HL-60/S4 (cell line): Measurements from ENCODE around the gene NAV2.
"Not testable (repeated sequence)": the region's sequence is repeated elsewhere in the genome, so short reads cannot be mapped to it uniquely, and the experiment has no call there.

Source experiments
- in situ Hi-C: fragments of 300-500 bp; cut with MboI; formaldehyde crosslinking; loops from 2 replicates; pipeline ENCODE4 v1.14.3; 2022; ENCODE audit warnings: low sequenced_read_pairs

Gene NAV2

GRCh38 chr11:20060647-20061205 is 348.1 kb downstream of the NAV2 start:
- in situ Hi-C loops: no loop called here

GRCh38 chr11:20061776-20062175 is 349.1 kb downstream of the NAV2 start:
- in situ Hi-C loops: no loop called here

GRCh38 chr11:20064961-20065405 is 352.3 kb downstream of the NAV2 start:
- in situ Hi-C loops: no loop called here

- in situ Hi-C loops: no loop called here
Measured at GRCh38 chr11:20065406-20065805, 352.8 kb downstream of the NAV2 start.

GRCh38 chr11:20066013-20066782 is 353.6 kb downstream of the NAV2 start:
- in situ Hi-C loops: no loop called here

GRCh38 chr11:20066783-20067156 is 354.1 kb downstream of the NAV2 start:
- in situ Hi-C loops: no loop called here

DNA sequence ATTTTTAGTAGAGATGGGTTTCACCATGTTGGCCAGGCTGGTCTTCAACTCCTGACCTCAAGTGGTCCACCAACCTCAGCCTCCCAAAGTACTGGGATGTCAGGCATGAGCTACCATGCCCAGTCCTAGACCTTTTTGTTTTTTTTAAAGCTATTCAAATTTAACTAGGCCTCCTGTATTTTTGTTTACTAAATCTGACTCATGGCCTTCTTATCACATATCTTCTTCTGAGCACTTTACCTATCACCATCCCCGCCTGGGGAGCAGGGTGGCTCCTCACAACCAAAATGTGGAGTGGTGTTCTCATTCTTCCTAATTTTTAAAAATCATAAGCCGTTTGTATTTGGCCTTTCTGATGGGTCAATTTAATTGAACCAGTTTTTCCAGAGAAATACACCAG is 355.0 kb downstream of the NAV2 start:
- in situ Hi-C loops: no loop called here

DNA sequence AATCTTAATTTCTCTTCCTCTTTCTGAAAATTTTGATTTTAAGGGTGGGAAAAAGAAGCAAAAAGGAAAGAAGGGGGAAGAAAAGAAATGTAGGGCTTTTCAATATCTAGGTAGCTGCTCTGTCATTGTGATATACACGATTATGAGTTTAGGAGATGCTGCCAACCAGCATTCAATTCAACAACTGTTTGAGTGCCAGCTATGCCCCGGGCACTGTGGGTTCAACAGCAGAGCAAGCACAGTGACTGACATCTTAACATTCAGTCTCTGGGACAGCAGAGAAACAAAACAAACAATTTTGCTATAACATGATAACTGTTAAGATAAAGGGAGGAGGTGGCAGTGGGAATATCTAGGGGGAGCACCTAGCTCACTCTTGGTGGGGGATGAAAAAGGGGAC is 356.1 kb downstream of the NAV2 start:
- in situ Hi-C loops: no loop called here

- in situ Hi-C loops: no loop called here
Measured at GRCh38 chr11:20070459-20070858, 357.8 kb downstream of the NAV2 start.

DNA sequence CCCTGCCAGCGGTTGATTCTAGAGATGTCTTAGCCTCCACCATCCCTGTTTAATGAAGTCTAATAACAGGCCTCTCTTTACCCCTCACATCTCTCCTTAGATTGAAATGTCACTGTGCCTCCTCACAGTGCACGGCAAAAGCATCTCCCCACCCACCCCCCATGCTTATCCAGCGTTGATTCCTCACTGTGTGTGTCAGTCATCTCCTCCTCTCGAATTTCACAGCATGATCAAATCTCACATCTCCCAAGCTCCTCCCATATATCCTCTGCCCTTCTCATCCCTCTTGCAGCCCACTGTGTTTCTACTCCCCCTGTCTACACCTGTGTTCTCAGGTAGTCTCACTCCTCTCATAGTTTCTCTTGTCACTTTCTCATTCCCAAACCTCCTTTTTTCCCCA is 363.0 kb downstream of the NAV2 start:
- in situ Hi-C loops: no loop called here

DNA sequence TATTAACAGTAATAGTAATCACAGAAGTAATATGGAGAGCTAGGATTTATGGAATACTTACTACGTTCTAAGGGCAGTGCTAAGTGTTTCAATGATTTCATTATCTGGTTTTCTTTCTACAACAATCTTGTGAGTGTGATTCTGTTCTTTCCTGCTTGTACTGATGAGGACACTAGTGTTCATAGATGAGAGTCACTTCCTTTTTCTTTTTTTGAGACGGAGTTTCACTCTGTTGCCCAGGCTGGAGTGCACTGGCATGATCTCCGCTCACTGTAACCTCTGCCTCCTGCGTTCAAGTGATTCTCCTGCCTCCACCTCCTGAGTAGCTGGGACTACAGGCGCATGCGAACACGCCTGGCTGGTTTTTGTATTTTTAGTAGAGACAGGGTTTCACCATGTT is 366.2 kb downstream of the NAV2 start:
- in situ Hi-C loops: no loop called here

DNA sequence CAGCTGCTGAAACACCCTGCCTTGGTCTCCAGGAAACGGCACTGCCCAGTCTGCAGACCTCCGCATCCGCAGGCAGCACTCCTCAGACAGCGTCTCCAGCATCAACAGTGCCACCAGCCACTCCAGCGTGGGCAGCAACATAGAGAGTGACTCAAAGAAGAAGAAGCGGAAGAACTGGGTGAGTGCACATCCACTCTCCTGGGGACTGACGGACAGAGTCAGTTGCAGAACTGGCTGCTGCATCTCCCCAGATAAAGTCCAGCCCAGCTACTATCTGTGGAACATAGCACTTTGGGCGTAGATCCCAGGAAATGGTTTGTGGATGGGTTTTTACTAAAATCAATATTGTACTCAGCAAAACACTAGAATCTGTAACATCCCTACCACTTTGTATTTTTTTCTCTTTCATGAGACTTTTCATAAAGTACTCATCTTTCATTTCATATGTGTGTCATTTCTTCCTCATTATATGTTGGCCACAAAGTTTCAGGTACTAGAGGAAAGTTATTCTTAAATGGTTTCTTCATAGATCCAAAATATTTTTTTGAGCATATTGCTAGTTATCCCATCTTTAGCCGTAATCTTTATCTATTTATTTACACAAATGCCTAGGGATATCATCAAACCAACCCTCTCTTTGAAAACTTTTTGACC is 367.5 kb downstream of the NAV2 start:
- in situ Hi-C loops: no loop called here

DNA sequence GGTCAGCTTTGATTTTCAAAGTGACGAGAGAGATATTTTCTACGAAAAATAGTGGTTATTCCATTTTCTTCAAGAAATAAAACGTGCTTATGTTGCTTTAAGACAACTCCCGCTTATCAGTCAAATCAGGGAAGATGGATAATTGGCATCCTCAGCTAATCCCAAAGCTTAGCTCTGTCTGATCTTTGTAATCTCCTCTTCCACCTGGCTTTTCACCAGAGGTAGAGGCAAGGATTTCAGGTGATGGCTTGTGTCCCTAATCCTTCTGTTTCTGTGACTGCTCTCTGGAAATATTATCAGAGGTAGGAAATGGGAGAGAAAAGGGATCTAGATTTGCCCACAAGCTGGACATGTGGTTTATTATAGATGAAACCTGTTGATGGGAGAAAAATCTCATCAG is 368.7 kb downstream of the NAV2 start:
- in situ Hi-C loops: no loop called here

- in situ Hi-C loops: not testable (repeated sequence)
Measured at GRCh38 chr11:20083877-20084276, 371.2 kb downstream of the NAV2 start.

GRCh38 chr11:20084921-20085814 is 372.5 kb downstream of the NAV2 start:
- in situ Hi-C loops: no loop called here

DNA sequence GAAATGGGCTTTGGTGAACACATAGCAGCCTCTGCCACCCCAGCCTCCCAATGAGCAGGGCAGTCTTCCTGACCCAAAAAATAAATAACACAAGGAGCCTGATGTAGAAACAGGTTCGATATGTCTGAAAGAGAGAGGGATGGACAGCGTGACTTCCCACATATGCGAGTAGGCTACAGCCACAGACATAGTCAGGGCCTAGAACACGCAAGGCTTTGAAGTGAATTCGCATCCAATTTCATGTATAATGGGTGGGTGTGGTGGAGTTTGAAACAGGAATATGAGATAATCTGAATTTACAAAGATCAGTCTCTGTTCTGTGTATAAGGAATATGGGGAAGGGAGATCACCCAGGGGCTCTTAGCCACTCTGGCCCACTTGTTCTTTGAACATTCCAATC is 373.3 kb downstream of the NAV2 start:
- in situ Hi-C loops: no loop called here

- in situ Hi-C loops: no loop called here
Measured at GRCh38 chr11:20087118-20087521, 374.5 kb downstream of the NAV2 start.

DNA sequence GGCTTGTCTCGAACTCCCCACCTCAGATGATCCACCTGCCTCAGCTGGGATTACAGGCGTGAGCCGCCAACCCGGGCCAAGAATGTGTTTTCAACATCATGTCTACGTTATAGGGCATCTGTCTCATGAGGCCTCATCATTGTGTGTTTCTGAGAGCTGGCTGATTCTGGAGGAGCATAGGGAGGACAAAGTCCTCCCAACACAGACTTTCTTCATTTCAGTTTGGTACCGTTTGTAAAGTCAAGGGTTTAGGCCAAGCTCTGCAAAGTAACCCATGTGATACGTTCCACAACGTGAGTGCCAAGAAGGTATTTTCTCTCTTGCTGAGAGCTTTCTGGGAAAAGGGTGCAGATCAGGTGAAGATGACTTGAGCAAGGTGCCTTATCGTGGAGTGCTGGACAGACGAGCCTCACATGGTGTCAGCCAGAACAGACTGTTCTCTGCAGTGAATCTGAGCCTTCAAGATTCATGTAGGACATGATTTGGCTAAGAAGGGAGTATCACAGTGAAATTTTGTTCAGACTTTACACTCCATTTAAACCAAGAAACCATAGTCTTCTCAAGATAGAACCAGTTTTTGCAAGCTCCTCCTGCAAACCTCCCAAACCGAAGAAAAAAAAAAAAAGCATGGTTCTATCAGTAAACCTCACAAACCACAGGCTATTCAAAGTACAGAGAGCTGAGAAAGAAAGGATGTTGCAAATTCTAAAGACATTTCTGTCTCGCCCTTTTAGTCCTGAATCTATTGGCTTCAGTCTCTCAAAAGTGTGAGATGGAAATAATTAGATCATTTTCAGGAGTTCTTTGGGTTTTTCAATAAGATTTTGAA is 376.0 kb downstream of the NAV2 start:
- in situ Hi-C loops: no loop called here

DNA sequence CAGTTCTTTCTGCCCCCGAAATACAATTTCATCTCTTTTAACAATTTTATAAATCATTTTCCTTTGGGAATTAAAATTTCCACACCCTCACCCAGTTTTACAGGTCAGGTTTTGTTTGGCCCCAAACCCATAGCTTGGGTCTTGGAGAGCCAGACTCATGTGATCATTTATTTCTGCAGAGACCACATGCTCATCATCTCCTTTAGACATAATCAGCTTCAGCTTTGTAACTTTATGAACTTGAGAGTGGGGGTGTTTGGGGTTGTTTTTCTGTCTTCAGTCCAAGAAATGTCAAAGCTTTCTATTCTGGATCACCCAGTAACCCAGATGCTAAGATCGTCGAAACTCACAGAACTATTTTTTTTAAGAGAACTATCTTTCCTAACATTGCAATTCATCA is 376.7 kb downstream of the NAV2 start:
- in situ Hi-C loops: no loop called here
